K562 (cell line): ENCODE results near the gene PUDP. TPM values are rescaled to one million over a fixed set of nuclear protein-coding genes. Genes with fewer than 3 reads are reported as not detected.

Experiments used
- ATAC-seq: fragments of 200-7000 bp; cut with Tn5 transposase; 3 replicates; pipeline ENCODE4 v1.9.1; 2020; ENCODE audit warnings: moderate library complexity
- BruUV-seq: library from RNA; stranded (reverse); fragments of 400-500 nt; replicated peaks from 2 replicates; lab custom pipeline; 2021; lab: Mats Ljungman, UMichigan
- CTCF ChIA-PET: fragments of 300-600 bp; formaldehyde crosslinking; extraction: SDS; loops from one replicate; lab custom pipeline; 2021; ENCODE audit warnings: low intra/inter-chr PET ratio; lab: Yijun Ruan, JAX
- POLR2A ChIA-PET: fragments of 300-600, 350-650 bp; sonication (Branson Sonifier 250); formaldehyde crosslinking; extraction: SDS; loops from one replicate; lab custom pipeline; 2021; ENCODE audit warnings: antibody characterized with exemption, inconsistent platforms; lab: Yijun Ruan, JAX
- DNase-seq, 4 experiments: peaks; one replicate each; pipeline versions ENCODE4 v3.0.0 to v3.0.0-alpha.2; 2011 to 2018; ENCODE audit warnings: low spot score in 3 of 4, mixed read lengths in 3 of 4; ENCODE audit errors: extremely low read depth in 1 of 4
- FAIRE-seq: peaks from 2 replicates; lab custom pipeline; 2011; peaks lifted over from hg19 to GRCh38; lab: Jason Lieb, UNC
- H2AFZ ChIP-seq: 2 replicates; pipeline ENCODE4 v1.6.0; 2011; ENCODE audit warnings: low read depth, low read length, control low read depth, inconsistent platforms
- H3K27ac ChIP-seq: fragments of 200-600 bp; 3 replicates; pipeline ENCODE4 v1.8.0; 2011; ENCODE audit warnings: low read depth, mild to moderate bottlenecking, control low read depth, inconsistent platforms, low read length, moderate library complexity, mixed read lengths; ENCODE audit errors: extremely low read depth
- H3K27me3 ChIP-seq, 2 experiments: fragments of 300-600 bp in 1 of 2; 2 replicates in 1 of 2; 3 replicates in 1 of 2; pipeline versions ENCODE4 v1.6.0 to v1.8.0; 2011; ENCODE audit warnings: inconsistent platforms in 2 of 2, low read length in 2 of 2, mild to moderate bottlenecking in 1 of 2, mixed read lengths in 1 of 2, moderate library complexity in 1 of 2; ENCODE audit not compliant: control insufficient read depth in 2 of 2, insufficient read depth in 2 of 2
- H3K36me3 ChIP-seq: fragments of 300-600 bp; 3 replicates; pipeline ENCODE4 v1.8.0; 2011; ENCODE audit warnings: mild to moderate bottlenecking, low read length, inconsistent platforms; ENCODE audit not compliant: control insufficient read depth, insufficient read depth
- H3K4me1 ChIP-seq, 2 experiments: fragments of 200-600 bp in 1 of 2; replicated peaks in 1 of 2; 2 replicates in 1 of 2; 3 replicates in 1 of 2; pipeline versions ENCODE4 v1.5.1 to v1.8.0; 2011; ENCODE audit warnings: inconsistent platforms in 2 of 2, low read length in 2 of 2, mild to moderate bottlenecking in 1 of 2, mixed read lengths in 1 of 2, moderate library complexity in 1 of 2; ENCODE audit not compliant: control insufficient read depth in 2 of 2, insufficient read depth in 2 of 2
- H3K4me2 ChIP-seq: 2 replicates; pipeline ENCODE4 v1.6.1; 2011; ENCODE audit warnings: low read length, control low read depth, inconsistent platforms, mixed read lengths; ENCODE audit not compliant: insufficient read depth
- H3K4me3 ChIP-seq: fragments of 200-600 bp; sonication (generic), shearing (Covaris generic); 2 replicates; pipeline ENCODE4 v1.5.1; 2016; ENCODE audit warnings: control low read depth, inconsistent platforms
- H3K79me2 ChIP-seq: fragments of 200-600 bp; 3 replicates; pipeline ENCODE4 v1.8.0; 2011; ENCODE audit warnings: low read length, inconsistent platforms; ENCODE audit not compliant: control insufficient read depth, insufficient read depth
- H3K9ac ChIP-seq, 2 experiments: 2 replicates each; pipeline versions ENCODE4 v1.6.0 to v1.6.1; 2011; ENCODE audit warnings: low read depth in 2 of 2, low read length in 2 of 2, control low read depth in 1 of 2, inconsistent platforms in 1 of 2, mild to moderate bottlenecking in 1 of 2, mixed read lengths in 1 of 2; ENCODE audit not compliant: insufficient read depth in 1 of 2
- H3K9me1 ChIP-seq: one replicate; pipeline ENCODE4 v1.6.0; 2011; ENCODE audit warnings: inconsistent platforms, mild to moderate bottlenecking, low read length, moderate library complexity; ENCODE audit not compliant: control insufficient read depth, insufficient read depth
- H3K9me3 ChIP-seq: replicated peaks from 2 replicates; pipeline ENCODE4 v1.5.1; 2011; ENCODE audit warnings: low read depth, low read length, inconsistent platforms; ENCODE audit not compliant: control insufficient read depth, insufficient read depth
- H4K20me1 ChIP-seq: replicated peaks from 2 replicates; pipeline ENCODE4 v1.6.1; 2011; ENCODE audit warnings: low read length, inconsistent platforms, mixed read lengths; ENCODE audit not compliant: control insufficient read depth, insufficient read depth
- CEBPG ChIP-seq, 3 experiments: fragments of 200-800 bp in 1 of 3; sonication (Bioruptor generic) in 1 of 3; sonication (generic) in 1 of 3; formaldehyde crosslinking in 1 of 3; IDR thresholded peaks in 2 of 3; conservative IDR thresholded peaks in 1 of 3; 2 replicates each; pipeline versions ENCODE4 v1.6.1 to v1.8.0; 2016 to 2022; ENCODE audit warnings: missing compliant biosample characterization in 2 of 3, missing genetic modification characterization in 2 of 3, mild to moderate bottlenecking in 1 of 3, missing genetic modification reagents in 1 of 3
- CREB1 ChIP-seq, 2 experiments: sonication (generic) in 1 of 2; formaldehyde crosslinking in 1 of 2; IDR thresholded peaks; 2 replicates each; pipeline versions ENCODE4 v1.6.1 to v1.8.0; 2012 to 2022; ENCODE audit warnings: inconsistent platforms in 1 of 2, mild to moderate bottlenecking in 1 of 2, missing genetic modification reagents in 1 of 2, moderate library complexity in 1 of 2
- DIDO1 ChIP-seq: fragments of 450-650 bp; IDR thresholded peaks from 2 replicates; pipeline ENCODE4 v1.6.1; 2016; ENCODE audit warnings: low read depth, missing biosample characterization, missing genetic modification characterization
- ELF4 ChIP-seq: fragments of 450-650 bp; formaldehyde crosslinking; IDR thresholded peaks from 2 replicates; pipeline ENCODE4 v1.4.0; 2022; ENCODE audit warnings: missing genetic modification characterization
- ESRRA ChIP-seq: fragments of 450-650 bp; IDR thresholded peaks from 2 replicates; pipeline ENCODE4 v1.6.1; 2014; ENCODE audit warnings: low read depth, mild to moderate bottlenecking, moderate library complexity, borderline replicate concordance
- GATA2 ChIP-seq: sonication (generic); formaldehyde crosslinking; IDR thresholded peaks from 2 replicates; pipeline ENCODE4 v1.4.0; 2020; ENCODE audit warnings: mild to moderate bottlenecking, missing genetic modification reagents
- KAT7 ChIP-seq: sonication (generic); formaldehyde crosslinking; IDR thresholded peaks from 2 replicates; pipeline ENCODE4 v1.8.0; 2022; ENCODE audit warnings: missing genetic modification reagents, mild to moderate bottlenecking, borderline replicate concordance
- MAFF ChIP-seq: IDR thresholded peaks from 2 replicates; pipeline ENCODE4 v1.6.1; 2012; ENCODE audit warnings: low read length, improper control_type of control experiment
- MAFG ChIP-seq: fragments of 450-650 bp; conservative IDR thresholded peaks from 2 replicates; pipeline ENCODE4 v1.6.1; 2016; ENCODE audit warnings: missing genetic modification characterization, missing compliant biosample characterization
- NFYB ChIP-seq: IDR thresholded peaks from 2 replicates; pipeline ENCODE4 v1.6.1; 2011; ENCODE audit warnings: mild to moderate bottlenecking, moderate library complexity; ENCODE audit not compliant: insufficient read length; ENCODE audit errors: extremely low read depth
- PCBP2 ChIP-seq: fragments of 200-400 bp; formaldehyde crosslinking; IDR thresholded peaks from 2 replicates; pipeline ENCODE4 v1.6.1; 2018; ENCODE audit warnings: low read length, low read depth, mild to moderate bottlenecking, moderate library complexity; ENCODE audit not compliant: poor library complexity, severe bottlenecking
- POLR2B ChIP-seq: fragments of 450-650 bp; IDR thresholded peaks from 2 replicates; pipeline ENCODE4 v1.6.1; 2018; ENCODE audit warnings: low read depth; ENCODE audit not compliant: partially characterized antibody
- SIX5 ChIP-seq, 2 experiments: IDR thresholded peaks; 2 replicates each; pipeline ENCODE4 v1.6.1; 2011; ENCODE audit warnings: low read length in 2 of 2, borderline replicate concordance in 1 of 2, low read depth in 1 of 2, mild to moderate bottlenecking in 1 of 2, moderate library complexity in 1 of 2; ENCODE audit not compliant: insufficient read depth in 1 of 2
- SMAD1 ChIP-seq: fragments of 150-350 bp; IDR thresholded peaks from 2 replicates; pipeline ENCODE4 v1.6.1; 2014; ENCODE audit warnings: low read length, low read depth; ENCODE audit not compliant: partially characterized antibody
- SMARCA4 ChIP-seq: fragments of 450-650 bp; IDR thresholded peaks from 2 replicates; pipeline ENCODE4 v1.6.1; 2016
- STAG1 ChIP-seq: sonication (generic); formaldehyde crosslinking; IDR thresholded peaks from 2 replicates; pipeline ENCODE4 v1.5.0; 2020; ENCODE audit warnings: missing genetic modification reagents, borderline replicate concordance
- ZNF224 ChIP-seq: sonication (generic); formaldehyde crosslinking; IDR thresholded peaks from 2 replicates; pipeline ENCODE4 v1.8.0; 2022; ENCODE audit warnings: mild to moderate bottlenecking, missing genetic modification reagents
- ZNF239 ChIP-seq: fragments of 250-450 bp; sonication (Bioruptor Pico); IDR thresholded peaks from 2 replicates; pipeline ENCODE4 v1.4.0; 2020; ENCODE audit warnings: mild to moderate bottlenecking
- WGBS: fragments of 100-300 bp; shearing (Covaris generic); methylation state at CpG from one replicate; pipeline ENCODE4 v1.1.6; 2016; ENCODE audit warnings: low coverage, mixed read lengths; ENCODE audit not compliant: insufficient coverage; ENCODE audit errors: missing lambda C conversion rate; 5-methylcytosine and 5-hydroxymethylcytosine counted together
- in situ Hi-C: fragments of 300-500 bp; cut with MboI; formaldehyde crosslinking; loops from 4 replicates; pipeline ENCODE4 v1.15.0; 2018; ENCODE audit warnings: inconsistent platforms, mixed read lengths
- intact Hi-C: fragments of 100-400 bp; cut with micrococcal nuclease; formaldehyde crosslinking; loops from 2 replicates; pipeline ENCODE4 v1.14.2; 2022
- polyA plus RNA-seq, 8 experiments: library from polyadenylated mRNA; depleted of rRNA in 4 of 8; stranded (reverse) in 5 of 8; unstranded in 3 of 8; fragments of >200 nt; fragmentation: Nextera tagmentation in 2 of 8; fragmentation: Illumina TruSeq in 1 of 8; extraction: Ambion mirVana in 2 of 8; extraction: Trizol in 1 of 8; gene quantifications; 2 replicates each; pipeline versions ENCODE4 v1.2.1 to v1.2.3, GENCODE V29; 2011 to 2014; ENCODE audit warnings: inconsistent platforms in 1 of 8, missing spikeins in 1 of 8
- total RNA-seq, 7 experiments: library from RNA; depleted of rRNA in 6 of 7; stranded (reverse); fragments of >200 nt in 6 of 7; fragmentation: Illumina TruSeq in 2 of 7; extraction: Trizol in 2 of 7; gene quantifications; 2 replicates each; pipeline versions ENCODE4 v1.2.1 to v1.2.3, GENCODE V29; 2011 to 2021; ENCODE audit warnings: low replicate concordance in 1 of 7
- TF ChIP-seq, protein P1 (sequence below): sonication (generic); formaldehyde crosslinking; IDR thresholded peaks from 2 replicates; pipeline ENCODE4 v1.8.1; 2023; ENCODE audit warnings: mild to moderate bottlenecking, missing genetic modification reagents

Gene PUDP
- total and polyA plus RNA-seq, 9 of the 15 experiments (the other 6 are each of a cell fraction or from before 2014, with no cell fraction given) = 13.6 to 63.0 (median 29.2) TPM

DNA sequence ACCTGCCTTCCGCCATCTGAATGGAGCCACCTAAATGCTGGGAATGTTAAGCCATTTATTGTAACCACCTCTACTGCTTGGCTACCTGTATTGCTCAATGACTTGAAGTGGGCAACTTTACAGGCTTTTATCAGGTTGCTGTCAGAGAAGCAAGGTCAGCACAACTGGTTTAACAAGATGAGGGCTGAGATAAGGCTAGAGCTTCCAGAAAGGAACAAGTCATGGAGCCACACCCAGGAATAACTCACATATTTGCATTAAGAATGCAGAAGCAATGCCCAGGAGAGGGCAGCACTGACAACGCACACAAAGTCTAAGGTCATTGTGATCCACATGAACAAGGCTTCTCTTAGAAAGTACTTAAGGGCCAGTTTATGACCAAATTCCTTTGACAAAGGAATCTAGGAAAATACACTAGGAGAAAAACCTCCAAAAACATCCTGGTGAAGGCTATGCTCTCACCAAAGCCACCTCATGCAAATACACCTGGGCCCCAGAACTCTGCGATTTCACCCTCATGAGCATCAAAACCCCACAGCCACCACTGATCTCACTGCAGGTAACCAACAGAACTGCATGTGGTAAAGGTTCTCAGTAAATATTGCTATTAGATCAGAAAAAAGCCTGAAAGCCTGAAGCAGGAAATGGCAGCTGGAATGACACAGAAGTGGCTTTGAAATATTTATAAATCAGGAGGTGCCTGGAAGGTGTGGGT lies 15.5 kb downstream of the PUDP start (continued):
- TF ChIP-seq CEBPG (CRISPR knock-in tag; IDR thresholded peaks at IDR 0.05) (no peak), CEBPG (tag; conservative IDR thresholded peaks at IDR 0.05 in 1 of 2, IDR thresholded peaks at IDR 0.05 in 1 of 2) (peak; percentile 50 to 62; a peak in 3 of 4 replicates), CREB1 (IDR thresholded peaks at IDR 0.05) (no peak), CREB1 (CRISPR knock-in tag; IDR thresholded peaks at IDR 0.05) (no peak), MAFG (tag) (peak; percentile 87), ESRRA (peak; percentile 57; the same call in 1 of the 2 replicates), MAFF (peak; percentile 81), SMARCA4 (peak; percentile 65; the same call in 1 of the 2 replicates), ZNF239 (CRISPR knock-in tag) (no peak)

DNA sequence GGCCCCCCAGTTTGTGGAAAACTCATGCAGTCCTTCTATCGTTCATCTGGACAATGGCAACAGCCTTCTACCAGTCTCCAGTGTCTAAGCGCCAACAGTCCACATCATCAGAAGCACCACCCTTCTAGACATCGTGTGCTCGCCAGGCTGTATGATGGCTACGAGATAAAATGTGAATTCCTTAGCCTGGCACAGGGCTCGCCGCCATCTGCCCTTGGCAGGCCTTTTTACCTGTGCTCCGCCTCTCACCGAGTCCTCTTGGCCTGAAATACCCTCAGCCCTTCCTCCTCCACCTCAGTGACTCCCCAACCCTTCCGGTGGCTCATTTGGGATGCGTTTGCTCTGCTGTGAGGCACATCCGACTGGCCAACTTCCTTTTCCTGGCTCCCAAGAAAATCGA lies 16.3 kb downstream of the PUDP start:
- Histone ChIP-seq H3K36me3 (peaks cover 7% of the 10 kb centered on the region; the same call in 1 of the 3 replicates), H3K79me2 (peaks cover 71% of the 10 kb centered on the region), H3K27ac (no peak overlapping the region), H3K4me1 (peaks cover 13 to 24% of the 10 kb centered on the region in 2 experiments; a peak in 4 of 5 replicates), H3K4me2 (no peak overlapping the region), H2AFZ (no peak overlapping the region), H3K4me3 (no peak overlapping the region), H3K9me3 (no peaks in the 10 kb centered on the region), H3K9ac (no peak overlapping the region; a peak in 1 of 4 replicates), H4K20me1 (no peaks in the 10 kb centered on the region), H3K27me3 (no peaks in the 10 kb centered on the region), H3K9me1 (peaks cover 4% of the 10 kb centered on the region)
- FAIRE-seq = no peak
- BruUV-seq = no TSS peak
- DNase-seq = no peak
- ATAC-seq = no peak
- in situ Hi-C loops (no loop called here), intact Hi-C loops (loop anchor here (1.0 kb wide), 1 partner anchor 40 kb away; no protein-coding TSS in a partner anchor)
- POLR2A ChIA-PET = no interaction called here
- 98% methylated on average over 10 of the region's 13 CpGs for WGBS
- CTCF ChIA-PET = no interaction called here
- TF ChIP-seq STAG1 (CRISPR knock-in tag) (no peak), SMAD1 (no peak), POLR2B (no peak), ZNF224 (CRISPR knock-in tag) (no peak), DIDO1 (tag) (no peak), SIX5 (IDR thresholded peaks at IDR 0.05; ENCODE audit: borderline replicate concordance in 1 of 2, insufficient read depth in 1 of 2, low read depth in 1 of 2, low read length in 2 of 2) (no peak), PCBP2 (no peak), GATA2 (CRISPR knock-in tag) (no peak), KAT7 (CRISPR knock-in tag) (no peak), NFYB (no peak), ELF4 (no peak)
- TF ChIP-seq, protein P1, sequence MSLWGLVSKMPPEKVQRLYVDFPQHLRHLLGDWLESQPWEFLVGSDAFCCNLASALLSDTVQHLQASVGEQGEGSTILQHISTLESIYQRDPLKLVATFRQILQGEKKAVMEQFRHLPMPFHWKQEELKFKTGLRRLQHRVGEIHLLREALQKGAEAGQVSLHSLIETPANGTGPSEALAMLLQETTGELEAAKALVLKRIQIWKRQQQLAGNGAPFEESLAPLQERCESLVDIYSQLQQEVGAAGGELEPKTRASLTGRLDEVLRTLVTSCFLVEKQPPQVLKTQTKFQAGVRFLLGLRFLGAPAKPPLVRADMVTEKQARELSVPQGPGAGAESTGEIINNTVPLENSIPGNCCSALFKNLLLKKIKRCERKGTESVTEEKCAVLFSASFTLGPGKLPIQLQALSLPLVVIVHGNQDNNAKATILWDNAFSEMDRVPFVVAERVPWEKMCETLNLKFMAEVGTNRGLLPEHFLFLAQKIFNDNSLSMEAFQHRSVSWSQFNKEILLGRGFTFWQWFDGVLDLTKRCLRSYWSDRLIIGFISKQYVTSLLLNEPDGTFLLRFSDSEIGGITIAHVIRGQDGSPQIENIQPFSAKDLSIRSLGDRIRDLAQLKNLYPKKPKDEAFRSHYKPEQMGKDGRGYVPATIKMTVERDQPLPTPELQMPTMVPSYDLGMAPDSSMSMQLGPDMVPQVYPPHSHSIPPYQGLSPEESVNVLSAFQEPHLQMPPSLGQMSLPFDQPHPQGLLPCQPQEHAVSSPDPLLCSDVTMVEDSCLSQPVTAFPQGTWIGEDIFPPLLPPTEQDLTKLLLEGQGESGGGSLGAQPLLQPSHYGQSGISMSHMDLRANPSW (CRISPR knock-in tag) = no peak
